ENCODE measurements around the gene CHD1.

Gene CHD1

DNA sequence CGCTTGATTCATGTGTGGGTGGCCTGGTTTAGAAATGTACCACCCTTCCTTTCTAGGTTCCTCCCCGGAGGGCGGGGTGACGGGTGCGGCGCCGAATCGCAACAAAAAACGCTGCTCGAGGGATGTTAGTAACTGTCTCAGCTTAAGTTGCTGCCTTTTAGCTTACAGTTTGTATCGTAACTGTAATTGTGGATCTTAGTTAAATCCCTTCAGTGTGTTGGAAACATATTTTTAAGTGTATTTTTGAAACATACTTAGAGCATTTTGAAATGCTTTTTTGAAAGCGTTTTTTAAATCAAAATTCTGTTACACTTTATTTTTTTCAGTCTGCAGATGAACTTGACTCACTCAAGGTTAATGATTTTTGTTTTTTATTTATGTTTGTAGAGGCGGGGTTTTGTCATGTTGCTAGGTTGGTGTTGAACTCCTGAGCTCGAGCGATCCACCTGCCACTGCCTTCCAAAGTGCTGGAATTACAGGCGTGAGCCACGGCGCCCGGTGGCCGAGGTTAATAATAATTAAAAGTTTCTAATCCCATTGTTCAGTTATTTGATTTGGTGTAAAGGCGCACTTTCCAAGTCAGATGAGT, 997 bp upstream of the CHD1 start:
- DNase-seq (ENCODE audit: low spot score), result no peak
- TF ChIP-seq, protein P1, sequence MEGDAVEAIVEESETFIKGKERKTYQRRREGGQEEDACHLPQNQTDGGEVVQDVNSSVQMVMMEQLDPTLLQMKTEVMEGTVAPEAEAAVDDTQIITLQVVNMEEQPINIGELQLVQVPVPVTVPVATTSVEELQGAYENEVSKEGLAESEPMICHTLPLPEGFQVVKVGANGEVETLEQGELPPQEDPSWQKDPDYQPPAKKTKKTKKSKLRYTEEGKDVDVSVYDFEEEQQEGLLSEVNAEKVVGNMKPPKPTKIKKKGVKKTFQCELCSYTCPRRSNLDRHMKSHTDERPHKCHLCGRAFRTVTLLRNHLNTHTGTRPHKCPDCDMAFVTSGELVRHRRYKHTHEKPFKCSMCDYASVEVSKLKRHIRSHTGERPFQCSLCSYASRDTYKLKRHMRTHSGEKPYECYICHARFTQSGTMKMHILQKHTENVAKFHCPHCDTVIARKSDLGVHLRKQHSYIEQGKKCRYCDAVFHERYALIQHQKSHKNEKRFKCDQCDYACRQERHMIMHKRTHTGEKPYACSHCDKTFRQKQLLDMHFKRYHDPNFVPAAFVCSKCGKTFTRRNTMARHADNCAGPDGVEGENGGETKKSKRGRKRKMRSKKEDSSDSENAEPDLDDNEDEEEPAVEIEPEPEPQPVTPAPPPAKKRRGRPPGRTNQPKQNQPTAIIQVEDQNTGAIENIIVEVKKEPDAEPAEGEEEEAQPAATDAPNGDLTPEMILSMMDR (IDR thresholded peaks at IDR 0.05; ENCODE audit: extremely low read depth, insufficient read depth, missing control alignments), result no peak
- in situ Hi-C loops (cut with MboI; ENCODE audit: low pct_unique_long_range_greater_than_20kb, low sequenced_read_pairs, unreplicated experiment), result no loop called here

DNA sequence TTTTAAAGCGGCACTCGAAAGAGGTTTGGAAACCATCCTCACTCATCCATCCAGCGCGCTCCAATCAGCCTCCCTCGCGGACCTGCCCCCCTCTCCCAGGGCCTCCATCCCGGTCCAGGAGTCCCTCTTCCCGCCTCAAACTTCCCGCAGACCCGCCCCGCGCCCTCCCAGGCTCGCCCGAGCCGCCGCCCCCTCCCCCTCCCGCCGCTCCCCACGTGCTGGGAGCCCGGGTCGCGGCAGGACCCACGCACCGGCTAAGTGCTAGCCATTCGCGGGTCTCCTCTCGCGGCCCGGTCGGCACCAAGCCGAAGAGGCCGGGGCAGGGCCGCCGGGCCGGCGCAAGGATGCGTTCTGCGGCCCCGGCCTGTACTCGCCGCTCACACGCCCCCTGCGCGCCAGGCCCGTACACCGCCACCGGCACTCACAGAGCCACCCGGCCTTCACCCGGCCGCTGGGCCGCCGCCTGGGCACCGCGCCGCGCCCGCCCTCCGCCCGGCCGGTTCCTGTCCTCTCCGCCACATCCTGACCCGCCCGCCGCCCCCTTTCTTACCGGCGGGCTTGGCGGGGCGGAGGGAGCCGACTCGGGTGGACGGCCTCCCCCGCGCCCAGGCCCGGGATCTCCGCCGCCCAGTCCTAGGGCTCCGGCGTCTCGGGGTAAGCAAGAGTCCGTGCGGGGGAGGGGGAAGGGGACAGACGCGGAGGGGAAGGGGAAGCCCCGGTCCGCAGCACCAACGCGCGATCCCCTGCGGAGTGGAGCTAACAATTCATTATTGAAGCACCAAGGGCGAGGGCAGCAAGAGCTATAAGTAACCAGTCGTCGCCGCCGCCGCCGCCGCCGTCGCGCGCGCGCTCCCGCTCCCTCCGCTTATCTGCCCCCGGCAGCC, 576 bp downstream of the CHD1 start:
- in situ Hi-C loops (cut with MboI; ENCODE audit: low pct_unique_long_range_greater_than_20kb, low sequenced_read_pairs, unreplicated experiment), result no loop called here
- DNase-seq (ENCODE audit: low spot score), result peak; percentile 60
- TF ChIP-seq, protein P1 (IDR thresholded peaks at IDR 0.05; ENCODE audit: extremely low read depth, insufficient read depth, missing control alignments), result no peak

DNA sequence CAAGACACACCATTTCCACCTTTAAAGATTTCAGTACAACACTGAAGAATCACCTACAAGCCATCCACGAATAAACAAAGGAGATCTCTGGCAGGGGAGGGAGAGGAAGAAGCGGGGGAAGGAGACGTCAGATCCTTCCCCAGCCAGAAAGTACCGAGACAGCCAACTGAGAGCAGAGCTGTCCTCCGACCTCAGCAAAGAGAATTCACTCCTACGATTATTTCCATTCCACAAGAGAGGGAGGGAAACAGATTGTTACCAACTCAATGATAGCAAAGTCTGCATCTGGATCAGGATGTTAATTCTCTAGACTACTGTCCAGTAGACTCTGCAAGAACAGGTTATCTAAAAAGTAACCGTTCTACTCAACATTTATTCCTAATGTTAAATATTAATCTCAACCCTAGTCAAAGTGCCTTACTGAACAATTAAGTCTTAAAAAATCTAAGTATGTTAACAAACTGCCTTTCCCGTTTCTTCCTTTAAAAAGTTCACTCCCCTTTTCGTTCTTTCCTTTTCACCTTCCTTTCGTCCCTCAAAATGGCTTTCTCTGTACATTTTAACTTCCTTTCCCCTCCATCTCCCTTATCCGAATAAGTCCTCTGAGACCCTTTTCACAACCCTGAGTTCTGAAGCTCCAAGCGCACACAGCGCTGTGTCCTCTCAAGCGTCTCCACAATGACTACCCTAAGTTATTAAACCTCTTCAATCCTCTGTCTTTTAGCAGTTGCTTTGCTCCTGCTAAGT, 1.4 kb downstream of the CHD1 start:
- in situ Hi-C loops (cut with MboI; ENCODE audit: low pct_unique_long_range_greater_than_20kb, low sequenced_read_pairs, unreplicated experiment), result no loop called here
- peak; percentile 59 for DNase-seq (ENCODE audit: low spot score)
- TF ChIP-seq, protein P1 (IDR thresholded peaks at IDR 0.05; ENCODE audit: extremely low read depth, insufficient read depth, missing control alignments), result no peak

DNA sequence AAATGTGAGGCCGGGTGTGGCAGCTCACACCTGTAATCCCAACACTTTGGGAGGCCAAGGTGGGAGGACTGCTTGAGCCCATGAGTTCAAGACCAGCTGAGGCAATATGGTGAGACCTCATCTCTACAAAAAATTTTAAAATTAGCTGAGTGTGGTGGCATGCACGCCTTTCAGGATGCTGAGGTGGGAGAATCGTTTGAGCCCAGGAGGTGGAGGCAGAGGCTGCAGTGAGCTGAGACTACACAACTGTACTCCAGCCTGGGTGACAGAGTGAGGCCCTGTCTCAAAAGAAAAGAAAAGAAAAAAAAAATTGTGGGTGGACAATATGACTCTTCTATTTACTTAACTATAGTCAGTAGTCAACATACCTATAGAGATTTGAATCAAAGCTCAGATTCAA, 4.8 kb downstream of the CHD1 start:
- no peak for DNase-seq (ENCODE audit: low spot score)
- TF ChIP-seq, protein P1 (IDR thresholded peaks at IDR 0.05; ENCODE audit: extremely low read depth, insufficient read depth, missing control alignments), result no peak
- in situ Hi-C loops (cut with MboI; ENCODE audit: low pct_unique_long_range_greater_than_20kb, low sequenced_read_pairs, unreplicated experiment), result no loop called here

DNA sequence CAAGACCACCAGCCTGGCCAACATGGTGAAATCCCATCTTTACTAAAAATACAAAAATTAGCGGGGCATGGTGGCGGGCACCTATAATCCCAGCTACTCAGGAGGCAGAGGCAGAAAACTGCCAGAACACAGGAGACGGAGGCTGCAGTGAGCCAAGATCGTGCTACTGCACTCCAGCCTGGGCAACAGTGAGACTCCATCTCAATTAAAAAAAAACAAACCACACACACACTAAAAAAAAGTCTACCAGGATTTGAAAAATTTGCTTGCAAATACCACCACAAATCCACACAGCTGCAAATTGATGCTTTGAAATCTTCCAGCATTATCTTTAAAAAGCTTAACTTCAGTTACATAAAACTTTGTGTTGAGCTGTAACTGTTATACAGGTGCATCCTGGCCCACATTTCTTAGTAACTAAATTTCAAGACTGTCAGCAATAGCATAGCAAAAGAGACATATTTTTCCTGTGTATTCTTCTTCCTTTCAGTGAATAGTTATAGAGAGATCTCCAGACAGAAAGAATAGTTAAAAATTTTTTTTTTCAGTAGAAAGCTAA, 6.8 kb downstream of the CHD1 start:
- DNase-seq (ENCODE audit: low spot score), result no peak
- in situ Hi-C loops (cut with MboI; ENCODE audit: low pct_unique_long_range_greater_than_20kb, low sequenced_read_pairs, unreplicated experiment), result no loop called here
- TF ChIP-seq, protein P1 (IDR thresholded peaks at IDR 0.05; ENCODE audit: extremely low read depth, insufficient read depth, missing control alignments), result no peak

DNA sequence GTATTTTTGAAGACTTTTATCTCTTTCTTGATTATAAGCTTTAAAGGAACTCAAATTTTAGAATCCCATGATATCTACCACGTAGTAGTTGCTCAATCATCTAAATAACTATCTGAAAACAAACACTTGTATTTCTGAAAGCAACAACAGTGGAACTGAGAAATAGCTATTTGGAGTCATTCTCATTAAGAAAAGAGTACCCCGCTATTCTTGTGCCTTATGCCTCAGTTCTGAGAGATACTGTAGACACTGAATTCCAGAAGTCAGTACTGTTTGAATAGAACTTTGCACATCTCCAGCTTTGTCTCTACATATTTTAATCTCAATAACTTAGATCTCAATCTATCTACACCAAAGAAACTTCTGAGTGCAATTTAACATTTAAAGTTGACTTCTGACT, 11.4 kb downstream of the CHD1 start:
- in situ Hi-C loops (cut with MboI; ENCODE audit: low pct_unique_long_range_greater_than_20kb, low sequenced_read_pairs, unreplicated experiment), result no loop called here
- TF ChIP-seq, protein P1 (IDR thresholded peaks at IDR 0.05; ENCODE audit: extremely low read depth, insufficient read depth, missing control alignments), result no peak
- DNase-seq (ENCODE audit: low spot score), result no peak
